Stimulated activated CD4-positive, alpha-beta T cell treated with anti-CD3 and anti-CD28 coated beads, Interleukin-2, amount 100 ng/mL, for 24 hours (primary cell): Measurements from ENCODE around the gene NDUFA1.
"Not testable (repeated sequence)": the region's sequence is repeated elsewhere in the genome, so short reads cannot be mapped to it uniquely, and the experiment has no call there.

Source experiments
- DNase-seq, 2 donors: peaks; one replicate each; pipeline ENCODE4 v3.0.0-alpha.2; 2020

NDUFA1 gene

GRCh38 chrX:119916310-119916709 is 44.7 kb downstream of the NDUFA1 start:
- DNase-seq: no peak

DNA sequence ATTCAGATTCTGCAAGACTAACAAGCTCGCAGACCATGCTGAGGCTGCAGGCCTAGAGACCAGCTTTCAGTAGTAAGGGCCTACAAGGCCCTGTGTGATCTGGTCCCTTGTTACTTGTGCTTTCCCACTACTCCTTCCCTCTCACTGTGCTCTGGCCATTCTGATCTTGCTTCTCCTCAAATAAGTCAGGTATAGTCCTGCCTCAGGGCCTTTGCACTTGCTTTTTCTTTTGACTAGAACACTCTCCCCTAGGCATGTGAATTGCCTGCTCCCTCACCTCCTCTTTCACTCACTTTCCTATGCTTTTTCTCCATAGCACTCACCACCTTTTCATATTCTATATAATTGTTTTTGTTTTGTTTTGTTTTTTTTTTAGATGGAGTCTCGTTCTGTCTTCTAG is 46.2 kb downstream of the NDUFA1 start:
- no peak for DNase-seq

DNA sequence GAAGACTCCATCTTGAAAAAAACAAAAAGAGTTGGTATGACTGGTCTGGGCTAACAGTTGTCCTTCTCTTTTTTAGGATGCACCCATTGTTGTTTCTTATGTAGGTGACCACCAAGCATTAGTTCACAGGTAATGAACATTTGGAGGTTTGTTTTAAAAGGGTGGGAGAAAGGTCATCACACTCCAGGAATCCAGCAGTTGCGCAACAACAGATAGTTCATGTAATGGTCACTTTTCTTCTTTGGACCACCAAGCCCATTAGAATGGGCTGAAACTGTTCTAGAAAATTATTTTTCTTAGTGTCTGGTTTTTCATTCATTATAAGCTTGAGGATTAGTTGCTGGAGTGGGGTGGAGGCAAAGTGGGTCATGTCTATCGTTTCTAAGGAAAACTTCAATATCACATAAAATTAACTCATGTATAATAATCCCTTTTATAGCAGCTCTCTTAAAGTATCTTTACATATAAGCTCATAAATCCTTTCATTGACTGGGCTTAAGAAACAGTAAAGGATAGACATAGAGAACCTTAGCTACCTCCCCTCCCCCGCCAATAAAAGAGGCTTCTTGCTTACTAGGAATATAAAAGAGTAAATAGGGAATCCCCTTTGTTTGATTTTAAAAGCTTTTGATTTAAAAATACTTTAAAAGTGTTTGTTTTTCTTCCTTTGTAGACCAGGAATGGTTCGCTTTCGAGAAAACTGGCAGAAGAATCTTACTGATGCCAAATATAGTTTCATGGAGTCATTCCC is 48.4 kb downstream of the NDUFA1 start:
- no peak for DNase-seq

DNA sequence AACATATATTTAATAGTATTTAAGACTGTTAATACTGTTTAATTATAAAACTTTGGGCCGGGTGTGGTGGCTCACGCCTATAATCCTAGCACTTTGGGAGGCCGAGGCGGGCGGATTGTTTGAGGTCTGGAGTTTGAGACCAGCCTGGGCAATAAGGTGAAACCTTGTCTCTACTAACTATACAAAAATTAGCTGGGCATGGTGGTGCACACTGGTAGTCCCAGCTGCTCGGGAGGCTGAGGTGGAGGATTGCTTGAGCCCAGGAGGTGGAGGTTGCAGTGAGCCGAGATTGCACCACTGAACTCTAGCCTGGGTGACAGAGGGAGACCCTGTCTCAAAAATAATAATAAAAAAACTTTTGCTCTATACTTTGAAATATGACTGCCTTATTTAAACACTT is 50.8 kb downstream of the NDUFA1 start:
- DNase-seq: not testable (repeated sequence)
